NCI-H187 (cell line): ENCODE measurements around the gene A2ML1.
"Not testable (repeated sequence)": the region's sequence is repeated elsewhere in the genome, so short reads cannot be mapped to it uniquely, and the experiment has no call there.

Experiments used
- DNase-seq, 2 experiments: peaks; one replicate each; lab custom pipeline; 2025; lab: John Stamatoyannopoulos, UW

A2ML1 gene

DNA sequence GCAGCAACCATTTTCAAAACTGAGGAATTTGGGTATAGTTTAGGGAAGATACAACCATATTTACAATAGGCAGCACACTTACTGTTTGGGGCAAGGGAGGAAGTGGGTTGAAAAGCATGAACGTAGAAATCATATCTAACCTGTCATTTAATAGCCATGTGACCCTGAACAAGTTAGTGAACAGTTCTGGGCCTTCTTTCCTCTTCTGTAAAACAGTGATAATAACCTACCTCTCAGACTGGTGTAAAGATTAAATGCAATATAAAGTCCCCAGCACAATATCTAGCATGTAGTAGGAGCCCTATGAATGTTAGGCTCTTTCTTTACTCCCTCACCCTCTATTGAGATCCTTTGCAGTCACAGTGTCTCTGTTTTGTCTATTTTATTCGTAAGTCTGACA is 33.5 kb downstream of the A2ML1 start:
- no peak for DNase-seq

DNA sequence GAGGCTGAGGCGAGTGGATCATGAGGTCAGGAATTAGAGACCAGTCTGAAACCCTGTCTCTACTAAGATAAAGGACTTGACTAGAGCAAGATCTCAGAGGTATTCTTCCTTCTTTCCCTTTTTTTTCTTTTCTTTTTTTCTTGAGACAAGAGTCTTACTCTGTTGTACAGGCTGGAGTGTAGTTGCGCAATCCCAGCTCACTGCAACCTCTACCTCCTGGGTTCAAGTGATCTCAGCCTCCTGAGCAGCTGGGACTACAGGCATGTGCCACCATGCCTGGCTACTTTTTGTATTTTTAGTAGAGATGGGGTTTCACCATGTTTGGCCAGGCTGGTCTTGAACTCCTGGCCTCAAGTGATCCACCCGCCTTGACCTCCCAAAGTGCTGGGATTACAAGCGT is 37.0 kb downstream of the A2ML1 start:
- DNase-seq: not testable (repeated sequence)

DNA sequence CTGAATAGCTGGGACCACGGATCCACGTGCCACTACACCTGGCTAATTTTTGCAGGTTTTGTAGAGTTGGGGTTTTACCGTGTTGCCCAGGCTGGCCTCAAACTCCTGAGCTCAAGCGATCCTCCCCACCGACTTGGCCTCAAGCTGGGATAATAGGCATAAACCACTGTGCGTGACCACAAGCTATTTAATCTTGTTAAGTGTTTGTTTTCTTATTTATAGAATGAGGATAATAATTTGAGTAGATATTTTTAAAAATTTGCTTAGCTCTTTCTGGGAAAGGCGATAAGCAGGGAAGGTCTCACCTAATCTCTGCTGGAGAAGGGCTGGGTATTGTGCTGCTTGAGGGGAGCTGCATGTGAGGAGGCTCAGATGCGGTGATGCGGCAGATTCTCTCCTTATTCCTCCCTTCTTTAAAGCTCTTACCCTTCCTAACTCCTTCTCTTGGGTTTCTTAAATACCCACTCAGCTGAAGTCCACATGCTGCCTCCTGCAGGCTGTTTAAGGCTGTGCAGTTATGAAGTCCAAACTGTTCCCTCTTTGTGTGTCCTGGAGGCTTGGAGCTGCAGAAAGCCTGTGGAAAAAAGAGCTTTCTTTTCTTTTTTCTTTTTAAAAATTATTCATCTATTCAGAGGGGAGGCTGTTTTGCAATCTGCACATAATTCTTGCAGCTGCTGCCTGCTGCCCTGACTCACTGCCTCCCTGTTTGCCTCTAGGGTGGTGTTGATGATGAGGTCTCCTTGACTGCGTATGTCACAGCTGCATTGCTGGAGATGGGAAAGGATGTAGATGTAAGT is 37.9 kb downstream of the A2ML1 start:
- no peak for DNase-seq

DNA sequence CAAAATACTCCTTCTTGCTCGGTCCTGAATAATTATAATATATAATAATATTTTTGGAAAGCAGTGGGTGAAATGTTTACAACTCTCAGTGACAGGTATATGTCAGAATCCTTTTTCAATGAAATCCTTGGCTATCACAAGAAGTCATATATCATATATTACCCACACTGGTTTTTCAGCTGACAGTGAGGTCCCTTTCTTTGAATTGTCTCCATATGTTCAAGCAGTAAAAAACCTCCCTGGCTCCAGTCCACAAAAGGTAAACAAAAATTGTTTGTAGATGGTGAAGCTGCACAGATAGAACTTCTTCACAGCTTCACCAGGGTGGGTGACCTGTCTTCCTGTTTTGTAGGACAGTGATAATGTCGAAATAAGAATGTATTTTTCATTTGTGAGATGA is 44.0 kb downstream of the A2ML1 start:
- DNase-seq: no peak

DNA sequence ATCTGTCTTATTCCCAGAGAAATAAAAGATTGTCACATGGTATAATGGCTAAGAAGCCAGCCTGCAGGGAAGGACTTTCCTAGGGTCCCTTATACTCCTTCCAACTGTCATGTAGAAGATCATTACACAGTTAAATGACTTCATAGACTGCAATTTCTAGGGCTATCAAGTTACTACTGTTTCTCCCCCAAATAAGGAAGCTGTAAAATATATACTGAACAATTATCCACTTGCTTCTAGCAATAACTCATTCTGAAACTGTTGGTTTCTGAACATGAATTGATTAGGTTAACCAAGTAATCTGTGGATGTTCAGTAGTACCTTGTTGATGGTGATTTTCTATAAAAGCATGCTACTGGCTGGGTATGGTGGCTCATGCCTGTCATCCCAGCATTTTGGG is 44.6 kb downstream of the A2ML1 start:
- DNase-seq: no peak

DNA sequence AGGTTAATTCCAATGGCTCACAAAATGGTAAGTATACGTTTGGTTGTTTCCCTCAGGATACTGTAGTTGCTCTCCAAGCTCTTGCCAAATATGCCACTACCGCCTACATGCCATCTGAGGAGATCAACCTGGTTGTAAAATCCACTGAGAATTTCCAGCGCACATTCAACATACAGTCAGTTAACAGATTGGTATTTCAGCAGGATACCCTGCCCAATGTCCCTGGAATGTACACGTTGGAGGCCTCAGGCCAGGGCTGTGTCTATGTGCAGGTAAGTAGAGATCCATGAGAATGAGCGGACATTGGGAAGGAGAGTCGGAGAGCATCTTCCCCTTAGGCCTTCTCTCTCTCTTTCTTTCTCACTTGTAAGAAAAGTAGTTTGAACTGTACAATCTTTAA is 45.4 kb downstream of the A2ML1 start:
- DNase-seq: no peak

DNA sequence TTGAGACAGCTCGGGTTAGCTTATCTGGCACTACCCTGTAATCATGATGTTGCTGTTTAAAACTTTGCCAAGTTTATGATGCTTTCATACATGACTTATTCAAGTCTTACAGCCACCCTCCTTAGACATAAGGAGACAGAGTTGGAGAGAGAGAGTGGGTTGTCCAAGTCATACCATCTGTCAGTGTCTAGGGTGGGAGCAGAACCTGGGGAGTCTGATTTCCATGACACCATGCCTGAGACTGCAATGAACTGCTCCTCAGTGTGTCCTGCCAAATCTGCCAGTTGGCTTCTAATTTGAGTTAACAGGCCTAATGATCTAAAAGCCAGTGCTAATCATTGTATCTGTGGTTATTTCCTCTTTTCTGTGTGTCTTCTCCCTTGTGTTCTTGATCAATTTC is 48.2 kb downstream of the A2ML1 start:
- no peak for DNase-seq

DNA sequence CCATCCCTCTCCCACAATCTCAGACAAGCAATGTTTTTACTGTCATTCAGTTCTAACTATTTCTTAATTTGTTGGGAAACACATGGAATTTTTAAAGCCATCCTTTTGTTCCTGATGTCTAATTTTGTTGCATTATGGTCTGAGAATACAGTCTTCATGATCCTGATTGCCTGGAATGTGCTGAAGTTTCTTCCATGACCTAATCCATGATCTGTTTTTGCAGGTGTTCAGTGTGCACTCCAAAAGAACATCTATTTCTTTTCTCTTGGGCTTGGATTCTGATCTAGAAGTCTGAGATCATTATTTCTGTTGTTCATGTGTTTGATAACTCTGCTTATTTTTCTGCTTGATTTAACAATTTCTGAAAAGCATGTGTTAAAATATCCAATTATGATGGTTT is 48.6 kb downstream of the A2ML1 start:
- DNase-seq: no peak

DNA sequence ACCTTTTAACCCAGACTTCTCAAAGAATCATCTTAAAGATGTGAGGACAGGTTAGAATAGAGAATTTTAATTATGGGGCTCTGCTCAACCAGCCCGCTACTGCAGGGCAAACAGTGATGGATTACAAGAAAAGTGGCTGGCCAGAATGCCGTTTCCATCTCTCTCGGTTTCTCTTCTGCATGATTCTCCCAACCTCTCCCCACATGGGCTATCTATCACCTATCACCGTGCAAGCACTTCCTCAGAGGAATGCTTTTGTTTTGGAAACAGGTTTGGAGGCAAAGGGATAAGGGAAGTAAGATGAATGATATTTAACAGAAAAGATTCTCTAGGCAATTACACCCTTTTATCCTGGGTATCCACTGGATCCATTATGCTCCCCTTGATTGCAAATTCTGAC is 54.5 kb downstream of the A2ML1 start:
- DNase-seq: no peak

DNA sequence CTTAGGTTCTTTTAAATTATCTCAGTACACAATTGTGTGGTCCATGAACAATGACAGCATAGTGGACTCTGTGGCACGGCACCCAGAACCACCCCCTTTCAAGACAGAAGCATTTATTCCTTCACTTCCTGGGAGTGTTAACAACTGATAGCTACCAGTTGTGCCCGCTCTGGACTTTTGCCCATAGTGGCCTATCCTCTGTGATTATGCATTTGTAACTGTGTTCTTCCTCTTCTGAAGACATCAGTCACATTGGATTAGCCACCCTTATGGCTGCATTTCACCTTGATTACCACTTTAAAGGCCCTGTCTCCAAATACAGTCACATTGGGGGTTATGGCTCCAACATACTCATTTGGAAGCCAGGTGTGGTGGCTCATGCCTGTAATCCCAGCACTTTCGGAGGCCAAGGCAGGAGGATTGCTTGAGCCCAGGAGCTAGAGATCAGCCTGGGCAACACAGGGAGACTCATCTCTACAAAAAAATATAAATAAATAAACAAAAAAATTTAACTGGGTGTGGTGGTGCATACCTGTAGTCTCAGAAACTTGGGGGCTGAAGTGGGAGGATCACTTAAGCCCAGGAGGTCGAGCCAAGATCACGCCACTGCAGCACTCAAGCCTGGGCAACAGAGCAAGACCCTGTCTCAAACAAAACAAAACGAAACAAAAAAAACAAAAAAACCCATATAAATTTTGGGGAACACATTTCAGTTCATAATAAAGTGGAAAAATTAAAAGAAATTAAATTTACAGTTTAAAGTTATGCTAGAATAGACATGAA is 64.3 kb downstream of the A2ML1 start:
- no peak for DNase-seq

DNA sequence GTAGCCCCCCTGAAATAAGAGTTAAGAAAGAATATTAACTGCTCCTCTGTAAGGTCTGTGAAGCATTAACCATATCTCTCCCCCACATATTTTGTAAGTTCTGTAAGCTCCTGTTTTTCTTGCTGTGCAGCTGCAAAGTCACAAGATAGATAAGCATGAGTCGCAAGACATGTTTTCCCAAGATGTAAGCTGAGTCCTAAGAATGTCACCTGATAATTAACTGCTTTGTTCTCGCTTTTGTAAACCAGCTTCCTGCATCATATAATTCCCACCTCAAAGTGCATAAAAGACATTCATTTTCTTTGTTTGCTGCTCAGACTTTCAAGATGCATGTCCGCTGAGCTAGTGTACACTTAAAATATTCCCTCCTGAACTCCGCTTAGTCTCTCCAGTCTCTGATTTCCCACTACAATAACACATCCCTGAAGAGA is 64.9 kb downstream of the A2ML1 start:
- no peak for DNase-seq

DNA sequence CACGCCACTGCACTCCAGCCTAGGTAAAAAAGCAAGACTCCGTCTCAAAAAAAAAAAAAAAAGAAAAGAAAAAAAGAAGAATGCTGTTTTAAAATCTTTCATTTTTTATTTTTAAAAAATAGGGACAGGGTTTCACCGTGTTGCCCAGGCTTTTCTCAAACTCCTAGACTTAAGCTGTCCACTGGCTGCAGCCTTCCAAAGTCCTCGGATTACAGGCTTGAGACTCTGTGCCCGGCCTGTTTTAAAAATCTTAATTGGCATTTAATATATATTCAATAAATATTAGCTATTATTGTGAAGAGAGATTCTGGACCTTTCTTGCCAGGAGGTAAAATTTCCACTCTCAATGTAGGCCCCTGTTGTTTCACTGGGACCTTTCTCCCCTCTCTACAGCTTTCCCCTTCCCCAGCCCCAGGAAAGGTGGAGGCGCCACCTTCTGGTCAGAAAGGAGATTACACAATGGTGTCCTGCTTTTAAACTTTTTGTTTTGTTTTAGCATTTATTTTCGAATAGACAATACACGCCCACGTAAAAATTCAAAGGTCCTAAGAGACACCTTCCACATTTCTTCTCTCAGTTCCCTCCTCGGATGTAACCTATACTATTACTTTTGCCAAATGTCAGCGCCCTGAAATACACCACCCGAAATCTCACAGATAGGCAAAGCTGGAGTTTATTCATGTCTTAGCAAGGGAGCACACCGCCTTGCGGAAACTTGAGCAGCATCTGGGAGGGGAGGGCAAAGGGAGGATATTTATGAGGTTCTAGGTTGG is 68.1 kb downstream of the A2ML1 start:
- DNase-seq: no peak

DNA sequence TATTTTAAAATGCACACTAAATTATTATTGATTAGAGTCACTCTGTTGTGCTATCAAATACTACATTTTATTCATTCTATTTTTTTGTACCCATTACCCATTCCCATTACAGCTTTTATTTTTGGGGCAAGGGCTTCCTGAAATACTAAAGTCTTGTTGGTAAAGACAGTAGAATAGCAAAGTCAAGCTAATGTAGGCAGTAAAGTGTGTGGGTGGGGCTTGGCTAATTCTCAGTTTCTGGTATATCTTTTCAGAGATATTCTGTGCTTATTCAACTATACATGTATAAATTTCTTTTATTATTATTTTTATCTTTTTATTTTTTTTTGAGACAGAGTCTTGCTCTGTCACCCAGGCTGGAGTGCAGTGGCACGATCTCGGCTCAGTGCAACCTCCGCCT is 69.6 kb downstream of the A2ML1 start:
- no peak for DNase-seq

DNA sequence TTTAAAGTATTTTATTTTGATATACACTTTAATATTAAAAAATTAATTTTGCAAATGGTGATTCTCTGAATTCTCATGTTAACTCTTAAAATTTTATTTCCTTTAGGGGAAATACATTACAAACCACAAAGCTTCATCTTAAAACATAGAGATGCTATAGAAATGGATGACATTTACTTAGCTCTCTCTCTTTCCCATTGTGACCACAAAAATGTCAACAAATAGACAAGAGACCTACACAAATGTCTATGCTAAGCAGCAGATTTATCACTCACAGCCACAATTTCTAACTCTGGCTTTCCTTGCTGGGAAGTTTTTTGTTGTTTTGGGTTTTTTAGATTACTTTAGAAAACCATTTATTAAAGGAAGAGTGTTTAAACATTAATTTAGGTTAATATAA is 72.0 kb downstream of the A2ML1 start:
- no peak for DNase-seq

DNA sequence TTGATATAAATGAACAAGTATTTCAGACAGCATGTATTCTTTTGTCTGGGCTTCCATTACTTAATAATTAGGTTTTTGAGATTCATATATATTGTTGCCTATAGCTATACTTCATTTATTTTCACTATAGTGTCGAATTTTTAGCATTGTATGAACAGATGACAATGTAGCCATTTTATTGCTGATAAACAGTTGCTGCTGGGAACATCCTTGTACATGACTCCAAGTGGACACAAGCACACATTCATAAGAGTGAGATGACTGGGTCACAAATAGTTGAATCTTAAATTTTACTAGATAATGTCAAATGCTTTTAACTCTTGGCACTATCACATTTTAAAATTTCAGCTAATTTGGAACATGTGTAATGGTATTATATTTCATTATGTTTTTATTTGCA is 72.6 kb downstream of the A2ML1 start:
- no peak for DNase-seq

DNA sequence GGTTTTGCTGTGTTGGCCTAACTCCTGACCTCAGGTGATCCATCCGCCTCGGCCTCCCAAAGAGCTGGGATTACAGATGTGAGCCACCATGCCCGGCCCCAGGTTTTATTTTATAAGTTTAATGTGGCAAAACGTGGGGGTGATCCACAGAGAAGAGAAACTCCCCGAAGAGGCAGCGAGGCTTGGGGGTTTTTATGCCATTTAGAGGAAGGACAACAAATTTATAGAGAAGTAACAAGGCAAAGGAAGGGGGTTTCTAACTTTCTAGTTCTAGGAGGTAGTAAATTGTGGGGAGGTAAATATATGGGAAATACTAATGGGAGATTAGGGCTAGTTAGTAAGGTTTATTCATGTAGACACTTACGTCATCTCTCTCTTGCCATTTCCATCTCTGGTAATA is 74.7 kb downstream of the A2ML1 start:
- DNase-seq: no peak

DNA sequence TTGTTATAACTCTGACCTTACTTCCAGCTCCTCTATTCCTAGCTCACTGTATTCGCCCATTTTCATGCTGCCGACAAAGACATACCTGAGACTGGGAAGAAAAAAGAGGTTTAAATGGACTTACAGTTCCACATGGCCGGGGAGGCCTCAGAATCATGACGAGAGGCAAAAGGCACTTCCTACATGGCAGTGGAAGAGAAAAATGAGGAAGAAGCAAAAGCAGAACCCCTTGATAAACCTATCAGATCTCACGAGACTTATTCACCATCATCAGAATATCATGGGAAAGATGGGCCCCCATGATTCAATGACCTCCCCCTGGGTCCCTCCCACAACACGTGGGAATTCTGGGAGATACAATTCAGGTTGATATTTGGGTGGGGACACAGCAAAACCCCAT is 77.4 kb downstream of the A2ML1 start:
- no peak for DNase-seq

DNA sequence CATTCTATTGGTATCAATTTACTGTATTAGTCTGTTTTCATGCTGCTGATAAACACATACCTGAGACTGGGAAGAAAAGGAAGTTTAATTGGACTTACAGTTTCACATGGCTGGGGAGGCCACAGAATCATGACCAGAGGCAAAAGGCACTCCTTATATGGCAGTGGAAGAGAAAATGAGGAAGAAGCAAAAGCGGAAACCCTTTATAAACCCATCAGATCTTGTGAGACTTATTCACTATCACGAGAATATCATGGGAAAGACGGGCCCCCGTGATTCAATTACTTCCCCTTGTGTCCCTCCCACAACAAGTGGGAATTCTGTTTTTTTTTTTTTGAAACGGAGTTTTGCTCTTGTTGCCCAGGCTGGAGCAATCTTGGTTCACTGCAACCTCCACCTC is 80.3 kb downstream of the A2ML1 start:
- DNase-seq: not testable (repeated sequence)

DNA sequence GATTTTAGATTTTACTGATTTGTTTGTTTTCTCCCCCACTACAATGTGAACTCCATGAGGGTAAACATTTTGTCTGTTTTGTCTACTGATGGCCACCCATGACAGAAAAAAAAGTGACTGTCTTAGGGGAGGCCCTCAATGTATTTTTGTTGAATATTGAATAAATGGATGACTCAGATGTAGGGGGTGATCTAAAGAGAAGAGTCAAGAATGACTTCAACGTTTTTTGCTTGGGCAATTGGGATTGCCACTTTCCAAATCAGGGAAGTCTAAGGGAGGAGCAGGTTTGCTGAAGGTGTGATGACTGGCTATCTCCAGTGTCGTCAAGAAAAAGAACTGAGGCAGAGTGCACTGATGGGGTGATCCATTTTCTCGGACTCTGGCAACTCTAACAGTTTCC is 81.2 kb downstream of the A2ML1 start:
- no peak for DNase-seq

DNA sequence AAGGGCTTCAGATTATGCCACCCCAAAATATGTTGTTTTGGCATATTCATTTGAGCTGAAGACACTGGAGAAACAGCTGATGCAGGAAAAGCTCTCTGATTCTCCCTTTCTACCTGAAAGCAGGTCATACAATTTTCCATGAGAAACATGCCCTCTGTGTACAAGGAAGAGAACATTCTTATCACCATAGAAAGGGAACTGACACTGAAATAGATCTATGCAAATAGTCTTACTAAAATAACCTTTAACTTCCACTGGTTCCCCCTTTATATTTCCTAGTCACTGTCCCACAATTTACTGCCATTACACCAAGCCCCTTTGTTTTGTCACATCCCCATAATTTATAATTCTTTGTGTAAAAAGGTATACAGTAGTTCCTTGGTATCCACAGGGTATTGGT is 82.2 kb downstream of the A2ML1 start:
- no peak for DNase-seq

DNA sequence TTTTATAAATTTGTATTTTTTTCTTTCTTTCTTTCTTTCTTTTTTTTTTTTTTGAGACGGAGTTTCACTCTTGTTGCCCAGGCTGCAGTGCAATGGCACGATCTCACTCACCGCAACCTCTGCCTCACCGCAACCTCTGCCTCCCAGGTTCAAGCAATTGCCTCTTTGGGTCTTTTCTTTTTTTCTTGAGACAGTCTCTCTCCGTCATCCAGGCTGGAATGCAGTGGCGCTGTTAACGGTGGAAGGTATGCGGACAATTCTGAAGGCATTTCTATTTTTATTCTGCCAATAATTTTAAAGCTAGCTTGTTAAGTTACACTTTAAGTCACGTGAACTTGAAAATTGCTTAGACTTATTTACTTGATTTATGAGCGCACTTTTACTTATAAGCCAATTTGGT is 83.1 kb downstream of the A2ML1 start:
- no peak for DNase-seq

DNA sequence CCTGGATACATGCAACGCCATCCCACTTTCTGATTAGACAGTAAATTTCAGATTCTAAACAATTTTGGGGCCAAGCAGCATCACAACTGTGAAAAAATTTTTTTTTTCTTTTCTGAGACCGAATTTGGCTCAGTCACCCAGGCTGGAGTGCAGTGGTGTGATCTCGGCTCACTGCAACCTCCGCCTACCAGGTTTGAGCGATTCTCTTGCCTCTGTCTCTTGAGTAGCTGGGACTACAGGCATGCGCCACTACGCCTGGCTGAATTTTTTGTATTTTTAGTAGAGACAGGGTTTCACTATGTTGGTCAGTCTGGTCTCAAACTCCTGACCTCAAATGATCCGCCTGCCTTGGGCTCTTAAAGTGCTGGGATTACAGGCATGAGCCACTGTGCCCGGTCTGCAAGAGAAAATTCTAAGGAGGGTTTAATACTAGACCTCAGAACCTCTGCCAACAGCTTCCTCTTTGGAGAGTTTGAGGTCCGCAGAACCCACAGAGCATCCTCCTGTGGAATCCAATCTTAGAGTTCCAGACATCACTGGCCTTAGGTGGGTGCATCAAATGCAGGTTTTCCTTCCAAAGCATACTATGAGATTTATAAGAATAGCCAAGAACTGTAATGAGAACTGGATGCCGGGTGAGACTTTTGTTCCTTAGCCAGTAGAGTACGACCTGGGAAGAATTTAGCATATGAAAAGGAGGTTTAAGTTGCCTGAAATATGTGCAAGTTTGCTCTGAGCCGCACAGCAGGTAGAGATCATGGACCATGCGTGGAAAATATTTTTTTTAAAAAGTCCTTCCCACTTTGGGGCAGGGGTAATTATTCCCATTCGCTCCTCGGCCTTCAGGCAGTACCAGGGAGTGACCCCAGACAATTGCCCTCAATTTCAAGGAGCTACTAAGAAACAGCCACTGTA is 84.1 kb downstream of the A2ML1 start:
- no peak for DNase-seq
